GM13976 (cell line): ENCODE measurements around the gene TSKU.

Experiments used
- DNase-seq: peaks from one replicate; pipeline ENCODE4 v3.0.0; 2012; ENCODE audit warnings: low spot score
- in situ Hi-C: fragments of 300-500 bp; cut with MboI; formaldehyde crosslinking; loops from one replicate; pipeline ENCODE4 v1.12.0; 2022; ENCODE audit warnings: low sequenced_read_pairs, mixed read lengths, inconsistent platforms; ENCODE audit not compliant: unreplicated experiment
- TF ChIP-seq, protein P1 (sequence below): IDR thresholded peaks from 2 replicates; pipeline ENCODE4 v1.5.1; 2012; ENCODE audit warnings: borderline replicate concordance, mild to moderate bottlenecking; ENCODE audit not compliant: insufficient read depth; ENCODE audit errors: extremely low read depth, missing control alignments, control extremely low read depth

The TSKU gene

DNA sequence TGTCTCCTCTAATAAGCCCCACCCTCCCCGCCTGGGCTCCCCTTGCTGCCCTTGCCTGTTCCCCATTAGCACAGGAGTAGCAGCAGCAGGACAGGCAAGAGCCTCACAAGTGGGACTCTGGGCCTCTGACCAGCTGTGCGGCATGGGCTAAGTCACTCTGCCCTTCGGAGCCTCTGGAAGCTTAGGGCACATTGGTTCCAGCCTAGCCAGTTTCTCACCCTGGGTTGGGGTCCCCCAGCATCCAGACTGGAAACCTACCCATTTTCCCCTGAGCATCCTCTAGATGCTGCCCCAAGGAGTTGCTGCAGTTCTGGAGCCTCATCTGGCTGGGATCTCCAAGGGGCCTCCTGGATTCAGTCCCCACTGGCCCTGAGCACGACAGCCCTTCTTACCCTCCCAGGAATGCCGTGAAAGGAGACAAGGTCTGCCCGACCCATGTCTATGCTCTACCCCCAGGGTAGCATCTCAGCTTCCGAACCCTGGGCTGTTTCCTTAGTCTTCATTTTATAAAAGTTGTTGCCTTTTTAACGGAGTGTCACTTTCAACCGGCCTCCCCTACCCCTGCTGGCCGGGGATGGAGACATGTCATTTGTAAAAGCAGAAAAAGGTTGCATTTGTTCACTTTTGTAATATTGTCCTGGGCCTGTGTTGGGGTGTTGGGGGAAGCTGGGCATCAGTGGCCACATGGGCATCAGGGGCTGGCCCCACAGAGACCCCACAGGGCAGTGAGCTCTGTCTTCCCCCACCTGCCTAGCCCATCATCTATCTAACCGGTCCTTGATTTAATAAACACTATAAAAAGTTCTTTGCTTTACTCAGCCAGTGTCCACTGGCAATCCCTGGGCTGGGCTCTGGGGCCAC is 14.4 kb downstream of the TSKU start:
- in situ Hi-C loops: no loop called here
- no peak for DNase-seq
- TF ChIP-seq, protein P1, sequence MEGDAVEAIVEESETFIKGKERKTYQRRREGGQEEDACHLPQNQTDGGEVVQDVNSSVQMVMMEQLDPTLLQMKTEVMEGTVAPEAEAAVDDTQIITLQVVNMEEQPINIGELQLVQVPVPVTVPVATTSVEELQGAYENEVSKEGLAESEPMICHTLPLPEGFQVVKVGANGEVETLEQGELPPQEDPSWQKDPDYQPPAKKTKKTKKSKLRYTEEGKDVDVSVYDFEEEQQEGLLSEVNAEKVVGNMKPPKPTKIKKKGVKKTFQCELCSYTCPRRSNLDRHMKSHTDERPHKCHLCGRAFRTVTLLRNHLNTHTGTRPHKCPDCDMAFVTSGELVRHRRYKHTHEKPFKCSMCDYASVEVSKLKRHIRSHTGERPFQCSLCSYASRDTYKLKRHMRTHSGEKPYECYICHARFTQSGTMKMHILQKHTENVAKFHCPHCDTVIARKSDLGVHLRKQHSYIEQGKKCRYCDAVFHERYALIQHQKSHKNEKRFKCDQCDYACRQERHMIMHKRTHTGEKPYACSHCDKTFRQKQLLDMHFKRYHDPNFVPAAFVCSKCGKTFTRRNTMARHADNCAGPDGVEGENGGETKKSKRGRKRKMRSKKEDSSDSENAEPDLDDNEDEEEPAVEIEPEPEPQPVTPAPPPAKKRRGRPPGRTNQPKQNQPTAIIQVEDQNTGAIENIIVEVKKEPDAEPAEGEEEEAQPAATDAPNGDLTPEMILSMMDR: no peak

DNA sequence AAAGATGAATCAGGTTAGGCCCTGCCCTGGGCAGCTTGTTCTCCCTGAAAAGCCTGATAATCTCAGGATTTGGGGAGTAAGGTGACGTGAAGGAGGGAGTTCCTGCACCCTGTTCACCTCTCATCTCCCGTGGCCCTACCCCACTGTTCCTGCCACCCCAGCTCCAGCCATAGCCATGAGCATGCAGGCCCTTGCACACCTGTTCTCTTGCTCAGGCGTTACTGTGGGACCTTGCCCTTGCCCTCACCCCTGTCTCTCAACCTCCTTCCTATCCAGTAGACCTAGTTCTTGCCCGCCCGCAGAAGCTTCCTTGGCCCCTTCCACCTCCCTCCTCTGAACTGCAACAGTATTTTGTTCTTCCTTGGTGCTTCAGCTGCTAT is 15.0 kb downstream of the TSKU start:
- in situ Hi-C loops: no loop called here
- no peak for DNase-seq
- TF ChIP-seq, protein P1: no peak

DNA sequence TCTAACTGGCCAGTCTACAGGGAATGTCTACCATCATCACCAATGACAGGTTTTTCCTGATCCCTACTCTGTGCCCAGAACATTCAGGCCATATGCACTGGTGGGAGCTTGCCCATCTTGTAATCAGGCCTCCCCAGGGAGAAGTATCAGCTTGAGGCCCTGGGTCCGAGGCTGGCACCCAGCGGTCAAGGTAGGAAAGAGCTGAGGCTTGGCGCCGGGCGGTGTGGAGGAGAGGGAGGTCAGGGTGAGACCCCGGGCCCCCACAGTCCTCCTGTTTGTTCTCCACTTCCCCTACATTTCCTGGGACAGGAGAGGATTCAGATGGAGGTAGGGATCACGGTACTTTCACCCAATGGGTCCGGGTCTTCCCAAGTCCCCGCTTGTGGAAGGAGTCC is 15.5 kb downstream of the TSKU start:
- TF ChIP-seq, protein P1: no peak
- peak; percentile 29 for DNase-seq
- in situ Hi-C loops: no loop called here

DNA sequence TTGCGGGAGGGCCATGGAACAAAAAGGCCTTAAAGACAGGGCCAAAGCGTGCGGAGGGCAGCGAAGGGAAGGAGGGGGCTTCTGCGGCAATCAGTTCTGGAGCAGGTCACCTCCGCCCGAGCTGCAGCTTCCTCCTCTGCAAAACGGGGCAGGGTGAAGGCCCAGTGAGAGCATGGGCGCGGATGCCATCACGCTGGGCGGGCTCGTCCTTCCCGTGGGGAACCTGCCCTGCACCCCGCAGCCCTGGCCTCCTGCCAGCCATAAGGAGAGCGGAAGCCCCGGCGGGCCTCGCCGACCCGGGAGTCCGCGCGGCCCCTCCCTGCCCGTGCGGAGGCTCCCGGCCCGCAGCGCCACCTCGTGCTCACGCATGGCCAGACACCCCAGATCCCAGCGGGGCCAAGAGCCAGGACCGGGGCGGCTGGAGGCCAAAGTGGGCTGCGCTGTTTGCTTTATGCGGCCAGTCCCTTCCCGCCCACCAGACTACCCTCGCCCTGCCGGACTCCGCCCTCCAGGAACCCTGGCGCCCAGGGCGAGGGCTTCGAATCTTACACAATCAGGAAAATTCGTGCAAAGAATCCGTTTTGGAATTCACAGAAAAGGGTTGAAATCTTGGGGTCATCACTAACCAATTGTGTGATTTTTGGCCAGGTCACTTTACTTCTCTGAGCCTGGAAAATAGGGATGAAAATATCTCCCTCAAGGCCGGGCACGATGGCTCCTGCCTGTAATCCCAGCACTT is 16.1 kb downstream of the TSKU start:
- TF ChIP-seq, protein P1: peak; percentile 95
- in situ Hi-C loops: no loop called here
- DNase-seq: peak; percentile 93

DNA sequence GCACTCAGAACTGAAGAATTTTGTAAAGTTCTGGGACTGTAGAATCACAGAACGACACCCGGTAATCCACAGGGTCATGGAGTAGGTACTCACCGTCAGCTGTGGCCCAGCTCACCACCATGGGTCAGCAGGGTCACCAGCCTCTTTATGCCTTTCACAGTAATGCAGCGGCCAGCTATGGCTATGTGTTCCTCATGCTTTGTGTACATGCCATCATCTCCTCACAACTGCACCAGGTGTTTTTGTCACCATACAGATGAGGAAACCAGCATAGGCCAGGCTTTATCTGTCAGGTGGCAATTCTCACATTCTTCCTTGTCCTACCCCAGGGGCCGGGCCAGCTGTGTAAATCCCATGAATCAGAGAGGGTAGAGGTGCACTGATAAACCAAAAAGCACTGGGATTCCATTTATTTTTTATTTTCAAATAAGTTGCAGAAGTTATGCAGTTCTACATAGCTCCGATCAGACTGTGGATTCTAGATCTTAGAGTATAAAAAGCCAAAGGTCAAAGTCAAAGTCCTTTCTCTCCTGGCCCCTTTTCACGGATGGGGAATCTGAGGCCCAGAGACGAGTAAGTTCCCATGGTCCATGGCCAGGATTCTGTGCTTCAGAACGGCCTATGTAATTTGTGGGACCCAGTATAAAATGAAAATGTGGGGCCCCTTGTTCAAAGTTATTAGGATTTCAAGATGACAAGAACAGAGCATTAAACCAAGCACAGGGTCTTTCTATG is 17.5 kb downstream of the TSKU start:
- TF ChIP-seq, protein P1: no peak
- DNase-seq: peak; percentile 4
- in situ Hi-C loops: loop anchor here (10.0 to 25.0 kb wide), 2 partner anchors 76 to 237 kb away; partner anchors contain the start of gene B3GNT6

DNA sequence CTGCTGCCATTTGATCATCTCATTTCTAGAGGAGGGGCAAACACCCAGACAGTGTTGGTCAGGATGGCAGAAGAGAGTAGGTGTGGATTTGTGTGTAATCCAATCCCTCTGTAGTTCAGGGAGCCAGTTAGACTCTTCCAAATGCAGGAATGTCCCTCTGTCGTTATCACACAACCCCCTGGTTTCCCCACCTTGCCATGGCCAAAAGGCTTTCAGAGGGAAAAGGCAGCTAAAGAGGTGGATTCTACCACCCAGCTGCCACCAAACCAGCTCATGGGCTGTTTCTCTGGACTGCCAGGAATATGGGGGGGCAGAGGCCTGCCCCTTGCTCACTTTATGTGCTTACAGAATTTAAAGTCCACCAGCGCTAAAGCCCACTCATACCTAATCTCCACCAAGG is 18.1 kb downstream of the TSKU start:
- no peak for DNase-seq
- in situ Hi-C loops: loop anchor here (10.0 to 25.0 kb wide), 2 partner anchors 76 to 236 kb away; partner anchors contain the start of gene B3GNT6
- TF ChIP-seq, protein P1: no peak
